B cell (primary cell): ENCODE measurements around the gene PCDH9. TPM values are rescaled to one million over a fixed set of nuclear protein-coding genes. Genes with fewer than 3 reads are reported as not detected.

Experiments
- ATAC-seq: fragments of 200-7000 bp; cut with Tn5 transposase; one replicate; pipeline ENCODE4 v1.10.0; 2021; ENCODE audit warnings: low read depth, mild to moderate bottlenecking, moderate number of reproducible peaks, moderate library complexity
- CTCF ChIA-PET: fragments of 350-600 bp; sonication (Branson Sonifier 250); formaldehyde crosslinking; loops from one replicate; lab custom pipeline; 2021; ENCODE audit warnings: antibody characterized with exemption, inconsistent platforms; lab: Charles Lee
- POLR2A ChIA-PET: fragments of 350-600 bp; sonication (Branson Sonifier 250); formaldehyde crosslinking; loops from one replicate; lab custom pipeline; 2021; ENCODE audit warnings: antibody characterized with exemption; lab: Charles Lee
- DNase-seq: peaks from one replicate; pipeline ENCODE4 v3.0.0; 2013
- H2AFZ ChIP-seq: 2 replicates; pipeline ENCODE4 v1.6.1; 2012; ENCODE audit warnings: mild to moderate bottlenecking, low read depth, low read length; ENCODE audit not compliant: insufficient read depth, poor library complexity, severe bottlenecking
- H3K27ac ChIP-seq, 2 donors: 1 replicate in 1 of 2; 2 replicates in 1 of 2; pipeline ENCODE4 v1.5.1; 2012 to 2013; ENCODE audit warnings: low read length in 2 of 2, mild to moderate bottlenecking in 2 of 2, moderate library complexity in 1 of 2
- H3K27me3 ChIP-seq, 4 experiments: fragments of 200-600 bp in 1 of 4; sonication (generic) in 1 of 4; replicated peaks in 1 of 4; 1 replicate in 2 of 4; 2 replicates in 2 of 4; pipeline versions ENCODE4 v1.6.1 to v1.7.0; 2013 to 2016; ENCODE audit warnings: low read length in 3 of 4, mild to moderate bottlenecking in 2 of 4, mixed read lengths in 1 of 4, moderate library complexity in 1 of 4; ENCODE audit not compliant: insufficient read depth in 4 of 4, control insufficient read depth in 3 of 4; ENCODE audit errors: control extremely low read depth in 1 of 4
- H3K36me3 ChIP-seq, 2 experiments: replicated peaks in 1 of 2; 1 replicate in 1 of 2; 2 replicates in 1 of 2; pipeline versions ENCODE4 v1.6.1 to v1.7.1; 2013; ENCODE audit warnings: low read length in 1 of 2; ENCODE audit not compliant: insufficient read depth in 2 of 2, control insufficient read depth in 1 of 2; ENCODE audit errors: control extremely low read depth in 1 of 2, extremely low read depth in 1 of 2
- H3K4me1 ChIP-seq, 2 donors: fragments of 200-600 bp in 1 of 2; sonication (generic) in 1 of 2; 1 replicate in 1 of 2; 2 replicates in 1 of 2; pipeline versions ENCODE4 v1.5.1 to v1.6.1; 2013 to 2017; ENCODE audit warnings: low read length in 2 of 2; ENCODE audit not compliant: control insufficient read depth in 2 of 2, insufficient read depth in 2 of 2
- H3K4me2 ChIP-seq: replicated peaks from 2 replicates; pipeline ENCODE3; 2012; ENCODE audit warnings: mild to moderate bottlenecking, low read depth, low read length; ENCODE audit not compliant: poor library complexity, severe bottlenecking
- H3K4me3 ChIP-seq, 5 experiments: fragments of 200-600 bp in 1 of 5; sonication (generic) in 1 of 5; 1 replicate in 3 of 5; 2 replicates in 2 of 5; pipeline versions ENCODE4 v1.5.1 to v1.7.0; 2011 to 2016; ENCODE audit warnings: low read length in 4 of 5, mild to moderate bottlenecking in 4 of 5, low read depth in 2 of 5, control low read depth in 1 of 5, moderate library complexity in 1 of 5; ENCODE audit not compliant: insufficient read depth in 1 of 5; ENCODE audit errors: control extremely low read depth in 1 of 5, extremely low read depth in 1 of 5
- H3K79me2 ChIP-seq: fragments of 200-600 bp; sonication (generic); one replicate; pipeline ENCODE4 v1.6.0; 2016; ENCODE audit warnings: low read length; ENCODE audit not compliant: control insufficient read depth, insufficient read depth
- H3K9ac ChIP-seq: fragments of 200-600 bp; sonication (generic); 2 replicates; pipeline ENCODE4 v1.6.1; 2017; ENCODE audit warnings: mild to moderate bottlenecking, low read length, moderate library complexity
- H3K9me3 ChIP-seq, 3 donors: one replicate each; pipeline versions ENCODE4 v1.6.1 to v1.7.1; 2013; ENCODE audit warnings: low read length in 2 of 3; ENCODE audit not compliant: control insufficient read depth in 2 of 3, insufficient read depth in 1 of 3; ENCODE audit errors: control extremely low read depth in 1 of 3
- H4K20me1 ChIP-seq: 2 replicates; pipeline ENCODE4 v1.6.0; 2012; ENCODE audit warnings: mild to moderate bottlenecking, low read length; ENCODE audit not compliant: insufficient read depth, control insufficient read depth, poor library complexity, severe bottlenecking
- H3K27ac Mint-ChIP-seq: one replicate; pipeline ENCODE4 v1.8.0; 2021; ENCODE audit warnings: mixed read lengths
- H3K27me3 Mint-ChIP-seq: one replicate; pipeline ENCODE4 v1.8.0; 2021; ENCODE audit warnings: mixed read lengths
- H3K4me1 Mint-ChIP-seq: one replicate; pipeline ENCODE4 v1.8.0; 2021; ENCODE audit warnings: mixed read lengths
- H3K4me3 Mint-ChIP-seq: one replicate; pipeline ENCODE4 v1.8.0; 2021; ENCODE audit warnings: mixed read lengths
- H3K9me3 Mint-ChIP-seq: one replicate; pipeline ENCODE4 v1.8.0; 2022; ENCODE audit warnings: mixed read lengths; ENCODE audit not compliant: insufficient read depth
- CTCF ChIP-seq: fragments of 200-600 bp; IDR thresholded peaks from one replicate; pipeline ENCODE4 v1.8.0; 2022; ENCODE audit warnings: antibody characterized with exemption, mild to moderate bottlenecking
- EZH2 ChIP-seq: IDR thresholded peaks from 2 replicates; pipeline ENCODE4 v1.6.1; 2012; ENCODE audit warnings: borderline replicate concordance, low read depth, mild to moderate bottlenecking, moderate library complexity, low read length; ENCODE audit not compliant: insufficient read depth, poor library complexity, severe bottlenecking
- WGBS: methylation state at CpG from one replicate; pipeline ENCODE4 v1.1.5; 2013; ENCODE audit warnings: missing lambda C conversion rate; ENCODE audit not compliant: insufficient coverage; 5-methylcytosine and 5-hydroxymethylcytosine counted together
- intact Hi-C: fragments of 100-400 bp; cut with micrococcal nuclease; formaldehyde crosslinking; loops from one replicate; pipeline ENCODE4 v1.10.0; 2022
- polyA plus RNA-seq: library from polyadenylated mRNA; depleted of rRNA; stranded (reverse); fragments of >200 nt; gene quantifications from 2 replicates; pipeline ENCODE4 v1.2.3, GENCODE V29; 2012
- total RNA-seq, 2 donors: library from RNA; stranded (reverse); fragments of 120-200 nt in 1 of 2; gene quantifications; 1 replicate in 1 of 2; 2 replicates in 1 of 2; pipeline versions ENCODE4 v1.2.3 to v1.2.4, GENCODE V29; 2013 to 2022

The PCDH9 gene
- total and polyA plus RNA-seq, 2 donors (not counting 1 experiment from before 2014, with no cell fraction given): 13.1 to 21.8 TPM

- no peaks in the 10 kb centered on the region for H3K27me3 Mint-ChIP-seq
- no peak overlapping the region for H3K27ac ChIP-seq
- POLR2A ChIA-PET: no interaction called here
- no peak overlapping the region for H3K27ac Mint-ChIP-seq
- no peaks in the 10 kb centered on the region for H3K27me3 ChIP-seq
- no peaks in the 10 kb centered on the region for H3K36me3 ChIP-seq
- no peak overlapping the region for H3K4me3 ChIP-seq
- no peak overlapping the region for H2AFZ ChIP-seq
- TF ChIP-seq EZH2: no peak
- no peak for TF ChIP-seq CTCF
- no peaks in the 10 kb centered on the region for H3K9me3 Mint-ChIP-seq
- ATAC-seq (no peak), DNase-seq (no peak)
- intact Hi-C loops: no loop called here
- H3K9ac ChIP-seq: no peak overlapping the region
- H3K4me1 Mint-ChIP-seq: no peaks in the 10 kb centered on the region
- H3K4me3 Mint-ChIP-seq: no peak overlapping the region
- WGBS: 80% methylated on average over 1 of the region's 3 CpGs
- H3K4me2 ChIP-seq: no peak overlapping the region
- H3K9me3 ChIP-seq: no peaks in the 10 kb centered on the region
- H4K20me1 ChIP-seq: no peaks in the 10 kb centered on the region
- H3K4me1 ChIP-seq: no peaks in the 10 kb centered on the region
- CTCF ChIA-PET: no interaction called here
- no peaks in the 10 kb centered on the region for H3K79me2 ChIP-seq
Observed at GRCh38 chr13:66397133-66397532, 833.0 kb downstream of the PCDH9 start.

GRCh38 chr13:66391322-66391721 lies 838.8 kb downstream of the PCDH9 start:
- CTCF ChIA-PET: no interaction called here
- no peak overlapping the region for H3K4me3 ChIP-seq
- no CpG with 5 or more reads among the region's 1 CpG for WGBS
- intact Hi-C loops: no loop called here
- no peak for TF ChIP-seq CTCF
- TF ChIP-seq EZH2: no peak
- no peak overlapping the region for H3K27ac Mint-ChIP-seq
- H3K9ac ChIP-seq: no peak overlapping the region
- POLR2A ChIA-PET: no interaction called here
- peaks cover 5% of the 10 kb centered on the region for H3K4me1 Mint-ChIP-seq
- H4K20me1 ChIP-seq: no peaks in the 10 kb centered on the region
- no peak overlapping the region for H3K4me2 ChIP-seq
- H3K27ac ChIP-seq: no peak overlapping the region
- H3K36me3 ChIP-seq: no peaks in the 10 kb centered on the region
- DNase-seq: no peak
- H3K79me2 ChIP-seq: no peaks in the 10 kb centered on the region
- H3K9me3 ChIP-seq: peaks cover 0 to 1% (median 0%) of the 10 kb centered on the region in 3 donors
- H3K9me3 Mint-ChIP-seq: no peaks in the 10 kb centered on the region
- H3K27me3 Mint-ChIP-seq: no peaks in the 10 kb centered on the region
- no peak overlapping the region for H3K4me3 Mint-ChIP-seq
- ATAC-seq: no peak
- peaks cover 0 to 4% of the 10 kb centered on the region in 2 donors for H3K4me1 ChIP-seq
- no peak overlapping the region for H2AFZ ChIP-seq
- H3K27me3 ChIP-seq: no peaks in the 10 kb centered on the region
